SKM-1 (cell line): ENCODE results near the gene DNASE1L1.
"Not testable (repeated sequence)": the region's sequence is repeated elsewhere in the genome, so short reads cannot be mapped to it uniquely, and the experiment has no call there.

Source experiments
- DNase-seq: peaks from one replicate; lab custom pipeline; 2025; ENCODE audit not compliant: unreplicated experiment; lab: John Stamatoyannopoulos, UW

DNASE1L1 gene

DNA sequence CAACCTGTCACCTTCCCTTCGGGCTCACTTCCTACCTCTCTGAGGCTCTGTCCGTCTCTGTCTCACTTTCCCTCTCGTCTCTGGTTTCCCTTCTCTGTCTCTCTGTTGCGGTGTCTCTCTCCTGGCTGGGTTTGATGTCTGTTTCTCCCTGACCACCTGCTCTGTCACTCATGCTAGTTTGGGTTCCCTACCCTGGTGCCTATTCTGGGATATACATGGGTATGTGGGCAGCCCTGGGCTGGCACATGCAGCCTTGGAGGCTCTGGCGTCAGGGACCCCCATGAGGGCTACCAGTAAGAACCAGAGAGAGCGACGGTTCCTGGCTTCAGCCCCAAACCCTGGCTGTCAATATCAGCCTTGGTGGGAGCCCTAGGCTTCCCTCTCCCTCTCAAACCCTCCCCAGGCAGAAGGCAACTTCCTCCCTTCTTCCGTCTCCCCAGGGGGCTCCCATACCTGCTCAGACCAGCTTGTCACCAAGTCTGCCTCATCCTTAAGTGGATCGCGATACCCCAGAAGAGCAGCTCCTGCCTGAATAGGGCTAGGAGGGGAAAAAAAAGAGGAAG, 314 bp downstream of the DNASE1L1 start:
- no peak for DNase-seq

DNA sequence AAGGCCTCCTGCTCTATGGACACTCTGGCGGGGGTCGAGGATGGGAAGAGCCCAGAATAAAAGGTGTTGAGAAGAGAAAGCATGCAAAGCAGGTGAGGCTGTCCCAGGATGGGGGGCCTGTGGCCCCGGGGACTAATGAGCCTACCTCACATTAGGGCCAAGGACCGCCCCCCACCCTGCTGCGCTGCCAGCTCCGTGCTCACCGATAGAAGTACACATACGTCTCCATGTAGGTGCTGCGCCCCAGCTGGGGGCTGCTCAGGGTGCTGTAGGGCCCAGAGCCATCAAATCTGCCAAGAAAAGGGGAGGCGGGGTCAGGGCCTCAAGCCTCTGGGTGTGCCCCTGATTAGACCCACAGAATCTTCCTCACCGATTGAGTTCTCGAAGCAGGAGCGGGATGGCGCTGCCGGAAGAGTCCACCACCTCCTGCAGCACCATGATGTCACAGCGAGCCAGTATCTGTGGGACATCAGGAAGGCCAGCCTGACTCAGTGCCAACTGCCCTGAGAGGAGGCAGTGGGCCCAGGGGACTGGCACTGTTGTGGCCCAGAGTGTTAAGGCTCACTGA, 4.3 kb downstream of the DNASE1L1 start:
- no peak for DNase-seq

- no peak for DNase-seq
Measured at GRCh38 chrX:154403858-154404257, 5.2 kb downstream of the DNASE1L1 start.

GRCh38 chrX:154403192-154403591, 5.9 kb downstream of the DNASE1L1 start:
- no peak for DNase-seq

DNA sequence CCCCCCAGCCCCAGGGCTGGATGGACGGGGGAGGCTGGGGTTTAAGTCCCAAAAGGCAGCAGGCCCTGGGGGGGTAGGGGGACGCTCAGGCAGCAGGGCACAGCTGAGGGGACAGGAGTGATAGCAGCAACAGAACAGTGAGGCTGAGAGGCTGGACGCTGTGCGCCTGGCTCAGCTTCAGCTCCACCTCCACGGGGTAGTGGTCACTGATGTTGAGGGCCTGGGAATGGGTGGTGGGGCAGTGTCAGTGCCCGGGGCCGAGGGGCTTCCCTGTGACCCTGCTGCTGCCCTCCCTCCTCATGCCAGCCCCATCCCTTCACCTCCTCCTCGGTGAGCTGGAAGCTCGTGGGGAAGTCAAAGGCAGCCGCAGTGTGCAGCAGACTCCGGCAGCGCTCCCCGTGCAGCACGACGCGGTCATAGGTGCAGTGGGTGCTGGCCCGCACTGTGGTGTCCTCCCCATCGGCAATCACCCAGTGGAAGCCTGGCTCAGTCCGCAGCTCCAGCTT, 6.4 kb downstream of the DNASE1L1 start:
- DNase-seq: no peak

DNA sequence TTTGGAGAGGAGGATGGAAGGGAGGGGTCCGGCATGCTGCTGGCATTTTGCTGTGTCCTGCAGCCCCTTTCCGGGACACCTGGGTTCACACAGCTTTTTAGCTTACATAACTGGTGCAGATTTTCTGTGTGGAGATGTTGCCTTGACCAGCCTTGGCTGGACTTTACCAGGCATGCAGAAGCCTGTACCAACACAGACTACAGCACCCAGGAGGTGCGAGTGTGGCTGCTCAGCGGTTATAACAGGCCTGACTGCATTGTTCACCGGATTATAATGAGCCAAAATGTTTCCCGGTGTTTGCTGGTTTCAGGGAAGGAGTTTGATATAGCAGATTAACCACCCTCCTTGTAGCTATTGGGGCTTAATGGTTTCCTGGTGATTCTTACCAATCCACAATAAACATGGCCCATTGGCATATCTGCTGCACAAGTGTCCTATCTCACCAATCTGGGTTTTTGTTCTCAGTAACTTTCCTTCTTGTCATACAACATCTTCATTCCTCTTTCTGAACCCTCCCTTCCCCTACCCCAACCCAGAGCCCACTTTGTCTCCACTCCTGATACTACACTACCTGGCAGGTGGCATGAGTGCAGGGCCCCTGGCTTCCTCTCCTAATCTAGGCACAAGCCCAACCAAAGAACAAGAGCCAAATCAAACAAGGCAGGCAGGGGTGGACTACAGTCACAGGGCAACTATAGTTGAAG, 7.0 kb downstream of the DNASE1L1 start:
- no peak for DNase-seq

- no peak for DNase-seq
Measured at GRCh38 chrX:154401045-154401799, 7.8 kb downstream of the DNASE1L1 start.

DNA sequence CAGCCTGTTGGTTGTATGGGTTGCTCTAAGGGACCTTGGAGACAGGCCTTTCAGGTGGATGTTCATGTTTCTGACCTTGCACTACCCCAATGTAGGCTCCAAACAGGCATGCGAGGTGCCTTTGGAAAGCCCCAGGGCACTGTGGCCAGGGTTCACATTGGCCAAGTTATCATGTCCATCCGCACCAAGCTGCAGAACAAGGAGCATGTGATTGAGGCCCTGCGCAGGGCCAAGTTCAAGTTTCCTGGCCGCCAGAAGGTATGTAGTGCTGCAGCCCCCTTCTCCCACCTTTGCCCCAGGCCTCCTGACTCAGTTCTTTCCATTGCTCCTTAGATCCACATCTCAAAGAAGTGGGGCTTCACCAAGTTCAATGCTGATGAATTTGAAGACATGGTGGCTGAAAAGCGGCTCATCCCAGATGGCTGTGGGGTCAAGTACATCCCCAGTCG, 8.7 kb downstream of the DNASE1L1 start:
- not testable (repeated sequence) for DNase-seq

- no peak for DNase-seq
Measured at GRCh38 chrX:154399527-154400368, 9.3 kb downstream of the DNASE1L1 start.

DNA sequence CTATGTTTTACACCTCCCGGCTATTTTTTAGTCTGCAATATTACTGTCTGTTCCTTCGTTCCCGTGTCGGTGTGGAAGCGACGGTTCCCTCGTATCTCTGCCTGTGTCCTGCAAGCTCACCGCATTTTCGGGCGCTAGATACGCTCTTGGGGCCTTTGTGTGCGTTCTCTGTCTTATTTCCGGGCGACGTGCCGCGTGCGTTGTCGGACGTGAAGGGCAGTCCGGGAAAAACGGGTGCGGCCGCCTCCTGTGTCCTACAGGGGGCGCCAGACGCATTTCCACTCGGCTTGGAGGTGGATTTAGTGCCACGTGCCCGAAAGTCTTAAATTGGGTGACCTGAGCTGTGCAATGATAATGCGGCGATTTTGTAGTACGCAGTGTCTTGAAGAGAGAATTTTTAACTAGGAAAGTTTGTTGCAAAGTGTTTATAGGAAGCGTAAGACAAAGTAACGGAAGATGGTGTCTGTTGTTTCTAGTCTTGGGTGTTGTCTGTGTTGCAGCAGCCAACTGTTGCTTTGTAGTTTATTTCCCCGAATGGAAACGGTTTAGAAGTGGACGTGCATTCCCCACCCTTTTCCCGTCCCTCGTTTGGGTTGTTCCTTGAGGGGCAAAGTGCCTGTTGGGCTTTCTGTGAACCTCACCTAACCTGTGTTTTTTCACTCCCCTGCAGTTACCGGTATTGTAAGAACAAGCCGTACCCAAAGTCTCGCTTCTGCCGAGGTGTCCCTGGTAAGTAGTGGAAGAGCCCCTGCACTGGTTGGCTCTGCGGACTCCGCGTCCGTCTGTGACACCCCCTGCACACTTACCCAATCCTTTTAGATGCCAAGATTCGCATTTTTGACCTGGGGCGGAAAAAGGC, 10.2 kb downstream of the DNASE1L1 start:
- peak; percentile 36 for DNase-seq

GRCh38 chrX:154397888-154398667, 11.0 kb downstream of the DNASE1L1 start, which contains the start of gene RPL10:
RPL10 (plus strand) TSS chrX:154398377; CDS start chrX:154398520, 143 bp downstream.
- DNase-seq: peak; percentile 51

- no peak for DNase-seq
Measured at GRCh38 chrX:154396973-154397887, 11.8 kb downstream of the DNASE1L1 start.

GRCh38 chrX:154396363-154396762, 12.7 kb downstream of the DNASE1L1 start:
- DNase-seq: not testable (repeated sequence)

GRCh38 chrX:154389812-154390747, 19.0 kb downstream of the DNASE1L1 start:
- not testable (repeated sequence) for DNase-seq

- DNase-seq: not testable (repeated sequence)
Measured at GRCh38 chrX:154388649-154389048, 20.4 kb downstream of the DNASE1L1 start.

GRCh38 chrX:154388094-154388493, 21.0 kb downstream of the DNASE1L1 start:
- not testable (repeated sequence) for DNase-seq
